HG03039 (cell line): ENCODE data around the gene GPR176.

Experiments used
- ATAC-seq: cut with Tn5 transposase; IDR thresholded peaks from one replicate; pipeline ENCODE4 v1.9.1; 2021; ENCODE audit warnings: mild to moderate bottlenecking, moderate library complexity; ENCODE audit not compliant: unreplicated experiment

The GPR176 gene

GRCh38 chr15:39936681-39937080 lies 16.6 kb upstream of the GPR176 start:
- no peak for ATAC-seq

DNA sequence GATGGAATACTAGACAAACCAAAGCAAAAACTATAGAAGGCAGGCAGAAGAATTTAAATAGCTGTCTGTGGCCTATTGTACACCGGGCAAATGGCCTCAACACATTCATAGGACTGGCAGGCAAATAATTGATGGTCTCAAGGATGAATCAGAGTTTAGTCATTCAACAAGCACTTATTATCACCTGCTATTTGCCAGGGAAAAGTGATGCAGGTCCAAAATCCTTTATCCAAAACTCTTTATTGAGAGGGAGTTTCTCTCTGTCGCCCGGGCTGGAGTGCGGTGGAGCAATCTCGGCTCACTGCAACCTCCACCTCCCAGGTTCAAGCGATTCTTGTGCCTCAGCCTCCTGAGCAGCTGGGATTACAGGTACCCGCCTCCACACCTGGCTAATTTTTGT lies 16.1 kb upstream of the GPR176 start:
- ATAC-seq = no peak

DNA sequence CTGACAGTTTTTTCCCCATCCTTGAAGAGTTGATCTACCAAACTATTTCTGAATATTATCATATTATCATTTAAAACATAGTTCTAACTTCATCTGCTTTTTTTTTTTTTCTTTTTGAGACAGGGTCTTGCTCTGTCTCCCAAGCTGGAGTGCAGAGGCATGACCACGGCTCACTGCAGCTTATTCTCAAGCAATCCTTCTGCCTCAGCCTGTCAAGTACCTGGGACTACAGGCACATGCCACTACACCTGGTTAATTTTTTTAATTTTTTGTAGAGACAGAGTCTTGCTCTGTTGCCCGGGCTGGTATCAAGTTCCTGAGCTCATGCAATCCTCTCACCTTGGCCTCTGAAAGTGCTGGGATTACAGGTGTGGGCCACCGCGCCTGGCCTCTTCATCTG lies 15.2 kb upstream of the GPR176 start:
- no peak for ATAC-seq

- no peak for ATAC-seq
Observed at GRCh38 chr15:39934397-39935071, 14.5 kb upstream of the GPR176 start.

GRCh38 chr15:39931615-39932014 lies 11.5 kb upstream of the GPR176 start:
- no peak for ATAC-seq

- no peak for ATAC-seq
Observed at GRCh38 chr15:39926526-39926925, 6.5 kb upstream of the GPR176 start.

GRCh38 chr15:39925112-39925842 lies 5.2 kb upstream of the GPR176 start:
- no peak for ATAC-seq

DNA sequence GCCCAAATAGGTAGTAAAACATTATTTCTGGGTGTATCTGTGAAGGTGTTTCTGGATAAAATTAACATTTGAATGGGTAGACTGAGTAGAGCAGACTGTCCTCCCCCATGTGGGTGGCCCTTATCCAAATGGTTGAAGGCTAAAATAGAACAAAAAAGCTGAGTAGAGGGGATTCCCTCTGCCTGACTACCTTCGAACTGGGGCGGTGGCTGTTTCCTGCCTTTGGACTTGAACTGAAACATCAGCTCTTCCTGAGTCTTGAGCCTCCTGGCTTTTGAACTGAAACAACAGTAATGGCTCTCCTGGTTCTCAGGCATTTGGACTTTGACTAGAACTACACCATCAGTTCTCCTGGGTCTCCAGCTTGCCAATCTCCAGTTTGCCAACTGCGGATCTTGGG lies 4.4 kb upstream of the GPR176 start:
- no peak for ATAC-seq

DNA sequence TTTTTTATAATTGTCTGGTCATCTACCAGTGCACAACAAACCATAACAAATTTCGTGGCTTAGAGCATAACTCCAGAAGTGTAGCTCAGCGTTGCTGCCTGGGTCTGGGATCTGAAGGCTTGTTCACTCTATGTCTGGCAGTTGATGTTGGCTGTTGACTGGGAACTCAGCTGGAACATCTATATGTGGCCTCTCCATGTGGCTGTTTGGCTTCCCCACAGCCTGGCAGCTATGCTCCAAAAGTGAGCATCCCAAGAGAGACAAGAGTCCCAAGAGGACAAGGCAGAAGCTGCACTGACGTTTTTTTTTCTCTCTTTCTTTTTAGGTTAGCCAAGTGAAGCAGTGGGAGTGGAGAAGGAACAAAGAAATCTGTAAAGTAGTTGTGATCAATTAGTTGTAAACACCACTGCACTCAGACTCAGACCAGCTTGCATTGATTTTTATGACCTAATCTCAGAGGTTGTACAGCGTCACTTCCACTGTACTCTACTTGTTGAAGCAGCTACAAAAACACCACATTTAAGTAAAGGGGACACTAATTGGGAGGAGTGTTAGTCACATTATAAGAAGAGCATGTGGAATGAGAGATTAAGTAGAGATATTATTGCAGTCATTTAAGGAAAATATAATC lies 2.5 kb upstream of the GPR176 start:
- no peak for ATAC-seq

GRCh38 chr15:39921274-39921638 lies 1.2 kb upstream of the GPR176 start:
- ATAC-seq = no peak

GRCh38 chr15:39920510-39921273 lies 626 bp upstream of the GPR176 start:
- peak; percentile 80 for ATAC-seq

GRCh38 chr15:39919411-39919747 lies 687 bp downstream of the GPR176 start:
- no peak for ATAC-seq

DNA sequence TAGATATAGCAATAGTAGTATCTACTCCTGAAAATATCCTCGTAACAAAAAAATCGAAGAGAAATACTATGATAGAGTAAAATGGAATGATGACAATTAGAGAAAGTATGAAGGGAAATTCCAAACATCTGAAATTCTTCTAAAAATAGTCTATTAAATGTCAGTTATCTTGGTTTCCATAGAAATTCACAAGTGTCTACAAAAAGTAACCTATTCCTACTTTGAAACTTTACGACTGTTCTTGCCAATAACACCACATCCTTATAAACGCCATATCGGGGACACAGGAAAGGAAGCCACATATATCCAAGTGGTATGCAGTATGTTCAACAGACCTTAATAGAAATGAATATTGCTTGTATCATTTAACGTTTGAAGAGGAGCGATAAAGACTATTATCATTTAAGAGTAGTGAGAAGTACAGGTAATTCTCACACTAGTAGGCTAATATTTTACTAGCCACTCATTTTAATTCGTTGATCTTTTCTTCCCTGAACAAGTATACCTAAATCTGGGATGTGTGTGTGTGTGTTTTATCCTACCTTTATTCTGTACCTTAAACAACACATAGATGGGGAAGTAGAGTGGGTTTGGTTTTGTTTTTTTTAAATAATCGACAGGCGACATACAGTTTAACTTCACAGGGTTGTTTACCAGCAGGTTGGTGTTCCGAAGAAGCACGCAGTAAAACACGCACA lies 1.2 kb downstream of the GPR176 start:
- no peak for ATAC-seq

GRCh38 chr15:39914977-39915376 lies 5.1 kb downstream of the GPR176 start:
- ATAC-seq = no peak

- ATAC-seq = no peak
Observed at GRCh38 chr15:39909007-39909406, 11.1 kb downstream of the GPR176 start.

- no peak for ATAC-seq
Observed at GRCh38 chr15:39908186-39908585, 11.9 kb downstream of the GPR176 start.

DNA sequence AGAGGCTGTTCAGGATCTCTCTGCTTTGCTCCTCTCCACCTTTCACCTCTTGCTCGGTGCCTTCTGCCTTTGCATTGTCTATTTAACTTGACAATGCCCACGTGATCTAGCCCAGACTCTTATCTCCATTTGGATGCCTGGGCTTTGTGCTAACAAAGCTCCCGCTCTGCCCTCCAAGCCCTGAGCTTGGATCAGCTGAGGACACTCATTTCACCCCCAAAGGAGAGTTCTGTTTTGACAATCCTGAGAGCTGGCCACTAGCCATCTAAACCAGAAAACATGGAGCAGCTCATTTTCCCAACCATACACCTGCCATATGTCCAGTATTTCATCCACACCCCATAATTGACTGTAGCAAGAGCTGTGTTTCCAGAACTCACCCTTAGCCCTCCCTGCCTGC lies 12.8 kb downstream of the GPR176 start:
- no peak for ATAC-seq

DNA sequence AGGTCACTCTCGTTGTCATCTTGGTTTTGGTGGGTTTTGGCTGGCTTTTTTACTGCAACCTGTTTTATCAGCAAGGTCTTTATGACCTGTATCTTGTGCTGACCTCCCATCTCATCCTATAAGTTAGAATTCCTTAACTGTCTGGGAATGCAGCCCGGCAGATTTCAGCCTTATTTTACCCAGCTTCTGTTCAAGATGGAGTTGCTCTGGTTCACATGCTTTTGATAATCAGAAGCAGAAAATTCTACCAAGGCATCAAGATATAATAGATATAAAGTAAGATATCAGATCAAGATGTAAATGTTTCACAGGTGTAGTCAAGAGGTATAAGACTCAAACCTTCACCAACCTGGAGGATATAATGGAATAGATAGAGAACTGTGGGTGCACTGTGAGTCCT lies 16.0 kb downstream of the GPR176 start:
- no peak for ATAC-seq

GRCh38 chr15:39898317-39898716 lies 21.7 kb downstream of the GPR176 start:
- ATAC-seq = no peak

DNA sequence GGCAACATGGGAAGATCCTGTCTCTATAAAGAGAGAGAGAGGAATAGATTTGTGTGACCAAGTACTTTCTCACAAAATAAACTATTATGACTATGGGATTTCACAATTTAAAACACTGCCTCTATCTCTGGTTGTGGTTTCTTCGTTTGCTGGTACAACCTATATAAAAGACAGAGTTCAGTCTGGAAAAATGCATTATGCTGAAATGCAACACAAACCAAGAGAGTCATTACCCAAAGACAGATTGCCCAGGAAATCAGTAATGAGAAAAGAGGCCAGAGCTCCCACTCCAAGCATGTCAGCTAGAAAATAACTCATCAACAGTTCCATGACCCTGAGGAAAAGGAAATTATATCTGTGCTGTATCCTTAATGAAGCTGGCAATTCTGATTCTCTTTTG lies 23.2 kb downstream of the GPR176 start:
- no peak for ATAC-seq

GRCh38 chr15:39896101-39896500 lies 24.0 kb downstream of the GPR176 start:
- no peak for ATAC-seq
